ENCODE results near the gene UFC1. TPM values are rescaled to one million over a fixed set of nuclear protein-coding genes. Genes with fewer than 3 reads are reported as not detected.

Gene UFC1
- polyA plus RNA-seq, 1 donor (not counting 4 experiments of a cell fraction or from before 2014, with no cell fraction given): 86.4 TPM

DNA sequence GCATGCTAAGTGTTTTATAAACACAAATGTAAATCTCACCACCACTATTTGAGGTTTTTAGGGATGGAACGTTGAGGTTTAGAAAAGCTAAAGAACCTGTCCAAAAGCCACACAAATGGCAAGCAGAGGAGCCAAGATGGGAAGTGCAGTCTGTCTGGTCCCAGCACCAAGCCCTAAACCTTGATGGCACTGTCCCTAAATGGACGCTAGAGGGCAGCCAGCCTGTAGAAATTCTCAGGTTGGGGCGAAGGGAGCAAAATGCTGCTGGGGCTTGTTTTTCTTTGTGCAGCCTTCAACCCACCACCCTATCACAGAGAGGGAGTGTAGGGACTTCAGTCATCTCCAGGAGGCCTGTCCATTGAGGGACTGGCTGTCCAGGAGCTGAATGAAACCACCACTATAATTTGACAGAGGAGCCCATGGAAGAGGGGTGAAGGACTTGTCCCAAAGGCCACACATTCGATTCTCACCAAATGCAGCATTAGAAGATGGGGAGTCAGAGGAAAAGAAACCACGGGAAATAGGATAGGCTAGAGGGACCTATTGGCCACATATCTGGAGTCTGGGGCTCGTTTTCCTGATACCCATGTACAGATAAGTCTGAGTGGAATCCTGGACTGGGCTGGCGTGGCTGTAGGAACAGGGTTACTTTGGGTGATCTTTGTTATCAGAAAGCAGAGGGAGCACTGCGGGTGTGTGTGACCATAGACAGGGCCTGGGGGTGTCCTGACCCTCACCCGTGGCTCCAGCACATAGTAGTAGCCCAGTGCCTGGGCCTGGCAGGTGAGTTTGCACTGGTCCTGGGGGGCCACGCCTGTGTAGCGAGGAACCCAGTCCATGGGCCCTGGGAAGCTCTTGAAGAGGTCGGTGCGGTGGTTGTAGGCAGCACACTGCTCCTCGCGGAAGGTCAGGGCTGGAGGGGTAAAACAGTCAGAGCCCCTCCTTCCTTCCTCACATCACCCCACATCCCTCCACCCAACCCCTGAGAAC is 39.0 kb downstream of the UFC1 start:
- Histone ChIP-seq H3K9ac (ENCODE audit: control insufficient read depth, extremely low read depth, insufficient read depth, low read length) (no peak overlapping the region), H3K4me3 (ENCODE audit: control insufficient read depth in 2 of 3, extremely low read depth in 1 of 3, insufficient read depth in 2 of 3, low read depth in 1 of 3, low read length in 3 of 3) (no peak overlapping the region), H3K36me3 (ENCODE audit: control insufficient read depth in 2 of 2, extremely low read depth in 1 of 2, insufficient read depth in 2 of 2, low read length in 2 of 2) (no peaks in the 10 kb centered on the region), H3K4me1 (ENCODE audit: control insufficient read depth, extremely low read depth, insufficient read depth, low read length) (peaks cover 1% of the 10 kb centered on the region), H3K27me3 (ENCODE audit: control insufficient read depth, extremely low read depth, insufficient read depth, low read length) (no peaks in the 10 kb centered on the region), H3K9me1 (ENCODE audit: control insufficient read depth, extremely low read depth, insufficient read depth, low read length) (no peaks in the 10 kb centered on the region), H3K27ac (ENCODE audit: control insufficient read depth, insufficient read depth, low read length) (no peak overlapping the region), H4K20me1 (ENCODE audit: control insufficient read depth, extremely low read depth, insufficient read depth, low read length) (no peaks in the 10 kb centered on the region), H2AFZ (ENCODE audit: control insufficient read depth, low read length) (no peak overlapping the region), H3K4me2 (ENCODE audit: control insufficient read depth, extremely low read depth, insufficient read depth, low read depth, low read length) (no peak overlapping the region), H3K9me3 (ENCODE audit: control insufficient read depth, low read depth, low read length) (no peaks in the 10 kb centered on the region), H3K79me2 (ENCODE audit: control insufficient read depth, insufficient read depth, low read length) (no peaks in the 10 kb centered on the region)
- DNase-seq (ENCODE audit: low read depth, low spot score) (no peak), FAIRE-seq (peak; percentile 78)
- dilution Hi-C loops (cut with MboI; ENCODE audit: extremely low pct_ligation_motif_present, low sequenced_read_pairs): no loop called here
- TF ChIP-seq EZH2 (IDR thresholded peaks at IDR 0.05; ENCODE audit: low read length) (no peak), CTCF (optimal IDR thresholded peaks at IDR 0.05 in 1 of 3, IDR thresholded peaks at IDR 0.05 in 1 of 3, conservative IDR thresholded peaks at IDR 0.05 in 1 of 3; ENCODE audit: extremely low read depth in 1 of 3, insufficient read depth in 2 of 3, low read length in 3 of 3) (peak; percentile 87 to 97 (median 90))

DNA sequence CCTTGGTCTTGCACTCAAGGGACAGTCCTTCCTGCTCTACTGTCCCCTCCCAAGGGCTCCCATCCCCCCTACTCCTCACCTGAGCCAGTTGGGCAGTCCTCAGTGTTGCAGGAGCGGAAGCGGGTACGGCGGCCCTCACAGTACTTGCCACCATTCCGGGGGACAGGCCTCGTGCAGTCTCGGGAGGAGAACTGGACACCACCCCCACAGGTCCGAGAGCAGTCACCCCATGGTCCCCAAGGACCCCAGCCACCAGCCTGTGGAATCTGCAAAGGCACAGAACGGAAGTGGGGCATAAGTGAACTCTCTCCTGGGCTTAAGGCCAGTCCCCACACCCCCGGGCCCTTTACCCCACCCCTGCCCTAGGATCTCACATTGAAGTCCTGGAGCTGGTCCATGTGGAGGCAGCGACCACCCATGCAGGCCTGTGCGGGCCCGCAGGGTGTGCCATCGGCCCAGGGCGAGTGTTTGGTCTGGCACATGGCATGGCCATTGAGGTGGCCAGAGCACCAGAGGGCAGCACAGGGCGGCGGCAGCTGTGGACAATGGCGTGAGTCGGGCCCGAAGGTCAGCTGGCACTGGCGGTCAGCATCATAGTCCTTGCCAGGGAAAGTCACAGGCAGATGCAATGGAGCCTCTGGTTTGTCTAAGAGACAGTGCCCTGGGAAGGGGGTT is 39.9 kb downstream of the UFC1 start:
- Histone ChIP-seq H3K9me3 (ENCODE audit: control insufficient read depth, low read depth, low read length) (no peaks in the 10 kb centered on the region), H3K9me1 (ENCODE audit: control insufficient read depth, extremely low read depth, insufficient read depth, low read length) (no peaks in the 10 kb centered on the region), H3K4me1 (ENCODE audit: control insufficient read depth, extremely low read depth, insufficient read depth, low read length) (peaks cover 10% of the 10 kb centered on the region), H4K20me1 (ENCODE audit: control insufficient read depth, extremely low read depth, insufficient read depth, low read length) (no peaks in the 10 kb centered on the region), H3K4me2 (ENCODE audit: control insufficient read depth, extremely low read depth, insufficient read depth, low read depth, low read length) (no peak overlapping the region), H3K36me3 (ENCODE audit: control insufficient read depth in 2 of 2, extremely low read depth in 1 of 2, insufficient read depth in 2 of 2, low read length in 2 of 2) (no peaks in the 10 kb centered on the region), H3K79me2 (ENCODE audit: control insufficient read depth, insufficient read depth, low read length) (no peaks in the 10 kb centered on the region), H2AFZ (ENCODE audit: control insufficient read depth, low read length) (no peak overlapping the region), H3K9ac (ENCODE audit: control insufficient read depth, extremely low read depth, insufficient read depth, low read length) (no peak overlapping the region), H3K4me3 (ENCODE audit: control insufficient read depth in 2 of 3, extremely low read depth in 1 of 3, insufficient read depth in 2 of 3, low read depth in 1 of 3, low read length in 3 of 3) (no peak overlapping the region), H3K27ac (ENCODE audit: control insufficient read depth, insufficient read depth, low read length) (no peak overlapping the region), H3K27me3 (ENCODE audit: control insufficient read depth, extremely low read depth, insufficient read depth, low read length) (no peaks in the 10 kb centered on the region)
- FAIRE-seq: no peak
- TF ChIP-seq EZH2 (IDR thresholded peaks at IDR 0.05; ENCODE audit: low read length) (no peak), CTCF (optimal IDR thresholded peaks at IDR 0.05 in 1 of 3, IDR thresholded peaks at IDR 0.05 in 1 of 3, conservative IDR thresholded peaks at IDR 0.05 in 1 of 3; ENCODE audit: extremely low read depth in 1 of 3, insufficient read depth in 2 of 3, low read length in 3 of 3) (no peak)
- no peak for DNase-seq (ENCODE audit: low read depth, low spot score)
- dilution Hi-C loops (cut with MboI; ENCODE audit: extremely low pct_ligation_motif_present, low sequenced_read_pairs): no loop called here

Measured in keratinocyte (primary cell).